Left renal pelvis (tissue), 4 donors: Measurements from ENCODE around the gene MARCHF4. TPM values are rescaled to one million over a fixed set of nuclear protein-coding genes. Genes with fewer than 3 reads are reported as not detected.
"Not testable (repeated sequence)": the region's sequence is repeated elsewhere in the genome, so short reads cannot be mapped to it uniquely, and the experiment has no call there.

ENCODE experiments used
- DNase-seq, 4 donors: peaks; one replicate each; pipeline ENCODE4 v3.0.0-alpha.2; 2013; ENCODE audit warnings: low read depth in 4 of 4, low spot score in 3 of 4
- polyA plus RNA-seq, 4 donors: library from polyadenylated mRNA; unstranded; fragments of 120-200 nt; gene quantifications; one replicate each; pipeline ENCODE4 v1.2.1, GENCODE V29; 2013; ENCODE audit not compliant: insufficient read length in 4 of 4

The MARCHF4 gene
- polyA plus RNA-seq, 4 donors = 0.08 to 0.13 (median 0.11) TPM

- no peak for DNase-seq
Measured at GRCh38 chr2:216392018-216392562, 19.8 kb upstream of the MARCHF4 start.

GRCh38 chr2:216391401-216391800, 19.1 kb upstream of the MARCHF4 start:
- no peak for DNase-seq

- no peak for DNase-seq
Measured at GRCh38 chr2:216389570-216389969, 17.3 kb upstream of the MARCHF4 start.

- no peak for DNase-seq
Measured at GRCh38 chr2:216388046-216388884, 16.0 kb upstream of the MARCHF4 start.

- DNase-seq = no peak
Measured at GRCh38 chr2:216387262-216387661, 15.0 kb upstream of the MARCHF4 start.

- DNase-seq = no peak
Measured at GRCh38 chr2:216385478-216385877, 13.2 kb upstream of the MARCHF4 start.

GRCh38 chr2:216384409-216384808, 12.1 kb upstream of the MARCHF4 start:
- not testable (repeated sequence) for DNase-seq

GRCh38 chr2:216379977-216380376, 7.7 kb upstream of the MARCHF4 start:
- DNase-seq = no peak

GRCh38 chr2:216375286-216375685, 3.0 kb upstream of the MARCHF4 start:
- no peak for DNase-seq

- no peak for DNase-seq
Measured at GRCh38 chr2:216373896-216374295, 1.6 kb upstream of the MARCHF4 start.

GRCh38 chr2:216372761-216373291, 543 bp upstream of the MARCHF4 start:
- DNase-seq = no peak

GRCh38 chr2:216370961-216371712, 1.1 kb downstream of the MARCHF4 start:
- DNase-seq = no peak

GRCh38 chr2:216369821-216370220, 2.5 kb downstream of the MARCHF4 start:
- DNase-seq = no peak

GRCh38 chr2:216366777-216367471, 5.4 kb downstream of the MARCHF4 start:
- DNase-seq = no peak

- no peak for DNase-seq
Measured at GRCh38 chr2:216365518-216365917, 6.8 kb downstream of the MARCHF4 start.

GRCh38 chr2:216363221-216363620, 9.1 kb downstream of the MARCHF4 start:
- DNase-seq = no peak

- peak in 1 of 4 donors; percentile 27 for DNase-seq
Measured at GRCh38 chr2:216362730-216363129, 9.6 kb downstream of the MARCHF4 start.

GRCh38 chr2:216355711-216356110, 16.6 kb downstream of the MARCHF4 start:
- DNase-seq = no peak

GRCh38 chr2:216354306-216354705, 18.0 kb downstream of the MARCHF4 start:
- no peak for DNase-seq

GRCh38 chr2:216352653-216353270, 19.5 kb downstream of the MARCHF4 start:
- no peak for DNase-seq
